Karpas-422 (cell line): ENCODE data around the gene ATP9B. TPM values are rescaled to one million over a fixed set of nuclear protein-coding genes. Genes with fewer than 3 reads are reported as not detected.

ENCODE experiments used
- DNase-seq: peaks from one replicate; pipeline ENCODE4 v3.0.0-alpha.2; 2015
- H2AFZ ChIP-seq: fragments of 200-600 bp; sonication (generic); 2 replicates; pipeline ENCODE4 v1.6.1; 2014; ENCODE audit warnings: antibody characterized with exemption, low read length, mixed read lengths
- H3K27ac ChIP-seq: fragments of 200-600 bp; sonication (generic); 2 replicates; pipeline ENCODE4 v1.5.1; 2014; ENCODE audit warnings: mild to moderate bottlenecking, low read length, moderate library complexity
- H3K27me3 ChIP-seq: fragments of 200-600 bp; sonication (generic); 2 replicates; pipeline ENCODE4 v1.6.1; 2014; ENCODE audit warnings: low read length, mixed read lengths
- H3K36me3 ChIP-seq: fragments of 200-600 bp; sonication (generic); 2 replicates; pipeline ENCODE4 v1.6.1; 2014; ENCODE audit warnings: low read length, mixed read lengths; ENCODE audit not compliant: insufficient read depth
- H3K4me1 ChIP-seq: fragments of 200-600 bp; sonication (generic); 2 replicates; pipeline ENCODE4 v1.6.1; 2014; ENCODE audit warnings: mild to moderate bottlenecking, low read length, mixed read lengths
- H3K4me2 ChIP-seq: fragments of 200-600 bp; sonication (generic); 2 replicates; pipeline ENCODE4 v1.6.1; 2014; ENCODE audit warnings: low read length, low read depth, mild to moderate bottlenecking; ENCODE audit not compliant: poor library complexity, severe bottlenecking
- H3K4me3 ChIP-seq: fragments of 200-600 bp; sonication (generic); 2 replicates; pipeline ENCODE4 v1.5.1; 2014; ENCODE audit warnings: mild to moderate bottlenecking, antibody characterized with exemption, low read length, mixed read lengths
- H3K79me2 ChIP-seq: fragments of 200-600 bp; sonication (generic); 2 replicates; pipeline ENCODE4 v1.6.1; 2014; ENCODE audit warnings: mild to moderate bottlenecking, low read length, mixed read lengths
- H3K9ac ChIP-seq: fragments of 200-600 bp; sonication (generic); 2 replicates; pipeline ENCODE4 v1.6.0; 2014; ENCODE audit warnings: low read length
- H3K9me2 ChIP-seq: fragments of 200-600 bp; sonication (generic), shearing (Covaris generic); replicated peaks from 2 replicates; pipeline ENCODE4 v1.6.0; 2014; ENCODE audit warnings: mild to moderate bottlenecking, low read length, moderate library complexity; ENCODE audit not compliant: insufficient read depth
- H3K9me3 ChIP-seq: fragments of 300-700, 200-600 bp; sonication (generic); 2 replicates; pipeline ENCODE4 v1.6.1; 2014; ENCODE audit warnings: low read length, mixed read lengths
- H4K20me1 ChIP-seq: fragments of 200-600 bp; sonication (generic); 2 replicates; pipeline ENCODE4 v1.6.1; 2014; ENCODE audit warnings: mild to moderate bottlenecking, antibody characterized with exemption, low read length, low read depth; ENCODE audit not compliant: insufficient read depth
- total RNA-seq: library from RNA; depleted of rRNA; stranded (reverse); fragments of >200 nt; shearing (Covaris generic); gene quantifications from 2 replicates; pipeline ENCODE4 v1.2.3, GENCODE V29; 2014; ENCODE audit warnings: low replicate concordance

Gene ATP9B
- total RNA-seq, 1 experiment from 2014 or later, result 65.1 TPM

GRCh38 chr18:79294235-79294634 lies 225.0 kb downstream of the ATP9B start:
- no peaks in the 10 kb centered on the region for H3K36me3 ChIP-seq

GRCh38 chr18:79299272-79299671 lies 230.1 kb downstream of the ATP9B start:
- H3K4me2 ChIP-seq, result no peak overlapping the region
- H3K27ac ChIP-seq, result peak overlapping the region; percentile 60; the same call in 1 of the 2 replicates
- no peaks in the 10 kb centered on the region for H3K9me3 ChIP-seq
- peaks cover 4% of the 10 kb centered on the region; the same call in 1 of the 2 replicates for H3K79me2 ChIP-seq
- no peaks in the 10 kb centered on the region for H4K20me1 ChIP-seq
- no peaks in the 10 kb centered on the region for H3K27me3 ChIP-seq
- H3K4me3 ChIP-seq, result no peak overlapping the region
- peaks cover 3% of the 10 kb centered on the region; the same call in 1 of the 2 replicates for H3K36me3 ChIP-seq
- peak overlapping the region; percentile 6; the same call in 1 of the 2 replicates for H3K9ac ChIP-seq
- H3K9me2 ChIP-seq, result no peaks in the 10 kb centered on the region
- peaks cover 49% of the 10 kb centered on the region for H3K4me1 ChIP-seq
- no peak overlapping the region for H2AFZ ChIP-seq
- DNase-seq, result no peak

More at GRCh38 chr18:79294235-79294634, 225.0 kb downstream of the ATP9B start:
- H4K20me1 ChIP-seq, result no peaks in the 10 kb centered on the region
- peaks cover 18% of the 10 kb centered on the region for H3K4me1 ChIP-seq
- H3K9me2 ChIP-seq, result no peaks in the 10 kb centered on the region
- H3K9ac ChIP-seq, result no peak overlapping the region
- DNase-seq, result no peak
- no peak overlapping the region for H3K27ac ChIP-seq
- no peaks in the 10 kb centered on the region for H3K9me3 ChIP-seq
- H2AFZ ChIP-seq, result no peak overlapping the region
- no peak overlapping the region for H3K4me3 ChIP-seq
- H3K79me2 ChIP-seq, result 0 out of 2 replicates have a peak, but pooled peaks cover 3% of the 10 kb centered on the region
- no peaks in the 10 kb centered on the region for H3K27me3 ChIP-seq
- no peak overlapping the region for H3K4me2 ChIP-seq

DNA sequence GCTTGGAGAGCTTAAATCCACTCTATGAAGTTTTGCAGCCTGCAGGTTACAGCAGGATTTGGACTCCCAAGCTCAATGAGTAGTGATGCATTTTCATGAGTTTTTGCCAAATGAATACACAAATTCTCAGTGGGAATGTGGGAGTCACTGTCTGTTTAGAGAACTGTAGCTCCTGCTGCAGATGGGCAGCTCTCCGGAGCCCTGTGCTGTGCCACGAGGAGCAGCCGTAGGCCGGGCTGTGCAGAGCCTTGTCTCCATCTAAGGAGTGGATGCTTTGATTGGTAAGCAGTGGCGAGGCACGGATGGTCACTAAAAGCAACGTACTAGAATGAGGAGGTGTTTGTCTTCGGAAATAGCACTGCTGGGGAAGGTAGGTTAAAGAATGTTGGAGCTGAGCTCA lies 230.5 kb downstream of the ATP9B start:
- no peak for DNase-seq
- no peak overlapping the region; the same call in 1 of the 2 replicates for H3K9ac ChIP-seq
- H3K79me2 ChIP-seq, result peaks cover 4% of the 10 kb centered on the region; the same call in 1 of the 2 replicates
- H2AFZ ChIP-seq, result no peak overlapping the region
- H3K4me3 ChIP-seq, result no peak overlapping the region
- H3K4me1 ChIP-seq, result peaks cover 49% of the 10 kb centered on the region
- H3K27me3 ChIP-seq, result no peaks in the 10 kb centered on the region
- H3K4me2 ChIP-seq, result peak overlapping the region; percentile 20
- H3K36me3 ChIP-seq, result peaks cover 6% of the 10 kb centered on the region; the same call in 1 of the 2 replicates
- H4K20me1 ChIP-seq, result no peaks in the 10 kb centered on the region
- H3K9me2 ChIP-seq, result no peaks in the 10 kb centered on the region
- no peaks in the 10 kb centered on the region for H3K9me3 ChIP-seq
- H3K27ac ChIP-seq, result peak overlapping the region; percentile 60

DNA sequence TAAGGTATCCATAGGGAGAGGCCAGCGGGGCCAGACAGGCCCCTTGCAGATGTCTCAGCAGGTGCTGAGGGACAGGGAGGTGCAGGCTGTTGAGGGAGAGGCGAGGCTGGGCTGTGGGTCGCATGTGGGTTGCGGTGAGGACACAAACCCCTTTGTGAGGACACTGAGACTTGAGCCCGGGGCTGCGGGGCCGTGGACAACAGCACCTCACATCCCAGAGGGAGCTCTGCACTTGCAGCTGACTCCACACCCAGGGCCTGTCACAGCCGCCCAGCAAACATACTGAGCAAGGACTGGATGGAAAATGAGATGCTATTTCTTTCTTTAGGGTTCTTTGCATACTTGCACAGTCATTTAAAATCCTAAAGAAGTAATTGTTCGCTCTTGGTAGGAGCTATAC lies 231.2 kb downstream of the ATP9B start:
- H3K4me2 ChIP-seq, result peak overlapping the region; percentile 20
- peak overlapping the region; percentile 60 for H3K27ac ChIP-seq
- DNase-seq, result no peak
- H3K79me2 ChIP-seq, result peaks cover 4% of the 10 kb centered on the region; the same call in 1 of the 2 replicates
- no peak overlapping the region; the same call in 1 of the 2 replicates for H3K9ac ChIP-seq
- no peaks in the 10 kb centered on the region for H3K9me2 ChIP-seq
- H3K36me3 ChIP-seq, result peaks cover 6% of the 10 kb centered on the region; the same call in 1 of the 2 replicates
- H2AFZ ChIP-seq, result no peak overlapping the region
- H3K4me1 ChIP-seq, result peaks cover 49% of the 10 kb centered on the region
- no peak overlapping the region for H3K4me3 ChIP-seq
- no peaks in the 10 kb centered on the region for H3K9me3 ChIP-seq
- no peaks in the 10 kb centered on the region for H3K27me3 ChIP-seq
- H4K20me1 ChIP-seq, result no peaks in the 10 kb centered on the region

DNA sequence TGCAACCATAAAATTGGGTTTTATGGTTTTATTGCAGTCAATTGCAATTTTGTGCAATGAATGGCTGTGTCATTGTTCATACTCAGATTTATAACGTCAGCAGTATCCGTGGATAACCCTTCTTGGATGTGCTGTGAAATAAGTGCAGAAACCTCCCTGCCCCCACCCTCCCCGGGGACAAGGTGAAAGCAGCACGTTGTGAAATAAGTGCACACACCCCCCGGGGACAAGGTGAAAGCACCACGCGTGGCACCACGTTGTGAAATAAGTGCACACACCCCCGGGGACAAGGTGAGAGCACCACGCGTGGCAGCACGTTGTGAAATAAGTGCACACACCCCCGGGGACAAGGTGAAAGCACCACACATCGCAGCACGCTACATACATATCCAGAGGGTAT lies 232.9 kb downstream of the ATP9B start:
- no peaks in the 10 kb centered on the region for H3K9me3 ChIP-seq
- no peak overlapping the region for H3K4me3 ChIP-seq
- peak overlapping the region; percentile 60; the same call in 1 of the 2 replicates for H3K27ac ChIP-seq
- H3K9me2 ChIP-seq, result no peaks in the 10 kb centered on the region
- H3K79me2 ChIP-seq, result peaks cover 4% of the 10 kb centered on the region; the same call in 1 of the 2 replicates
- DNase-seq, result no peak
- no peak overlapping the region for H3K4me2 ChIP-seq
- no peaks in the 10 kb centered on the region for H4K20me1 ChIP-seq
- H2AFZ ChIP-seq, result no peak overlapping the region
- no peak overlapping the region for H3K9ac ChIP-seq
- no peaks in the 10 kb centered on the region for H3K27me3 ChIP-seq
- peaks cover 10% of the 10 kb centered on the region; the same call in 1 of the 2 replicates for H3K36me3 ChIP-seq
- peaks cover 49% of the 10 kb centered on the region for H3K4me1 ChIP-seq

DNA sequence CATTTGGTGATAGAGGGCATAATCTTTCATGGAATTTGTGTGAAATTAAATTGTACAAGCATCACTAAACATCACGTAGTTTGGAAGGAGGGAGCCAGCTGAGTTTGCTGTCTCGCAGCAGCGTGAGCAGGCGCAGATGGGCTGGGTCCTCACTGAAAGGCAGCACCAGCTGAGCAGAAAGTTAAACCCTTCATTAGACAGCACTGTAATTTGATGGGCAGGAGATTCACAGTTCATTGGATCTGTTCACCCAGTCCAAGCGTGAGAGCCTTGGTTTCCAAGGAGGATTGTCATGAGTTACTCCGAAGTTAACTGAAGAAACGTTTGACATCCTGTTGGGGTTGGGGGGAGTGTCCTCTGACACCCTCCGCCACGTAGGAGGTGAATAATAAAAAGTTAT lies 236.7 kb downstream of the ATP9B start:
- Histone ChIP-seq H4K20me1 (no peaks in the 10 kb centered on the region), H3K4me1 (peaks cover 13% of the 10 kb centered on the region), H2AFZ (no peak overlapping the region), H3K9me3 (no peaks in the 10 kb centered on the region), H3K36me3 (peaks cover 13% of the 10 kb centered on the region; the same call in 1 of the 2 replicates), H3K27me3 (no peaks in the 10 kb centered on the region), H3K4me3 (no peak overlapping the region), H3K4me2 (no peak overlapping the region), H3K9ac (no peak overlapping the region), H3K27ac (no peak overlapping the region), H3K9me2 (no peaks in the 10 kb centered on the region), H3K79me2 (peaks cover 4% of the 10 kb centered on the region; the same call in 1 of the 2 replicates)
- no peak for DNase-seq

- H3K27ac ChIP-seq, result no peak overlapping the region
- no peak overlapping the region for H3K4me2 ChIP-seq
- no peaks in the 10 kb centered on the region for H4K20me1 ChIP-seq
- 0 out of 2 replicates have a peak, but pooled peaks cover 3% of the 10 kb centered on the region for H3K79me2 ChIP-seq
- H3K9me3 ChIP-seq, result no peaks in the 10 kb centered on the region
- peaks cover 9% of the 10 kb centered on the region for H3K4me1 ChIP-seq
- H3K4me3 ChIP-seq, result no peak overlapping the region
- H3K36me3 ChIP-seq, result peaks cover 7% of the 10 kb centered on the region; the same call in 1 of the 2 replicates
- H3K9ac ChIP-seq, result no peak overlapping the region
- no peaks in the 10 kb centered on the region for H3K9me2 ChIP-seq
- DNase-seq, result no peak
- H2AFZ ChIP-seq, result no peak overlapping the region
- H3K27me3 ChIP-seq, result no peaks in the 10 kb centered on the region
These were observed 240.6 kb downstream of the ATP9B start for GRCh38 chr18:79309614-79310358.

DNA sequence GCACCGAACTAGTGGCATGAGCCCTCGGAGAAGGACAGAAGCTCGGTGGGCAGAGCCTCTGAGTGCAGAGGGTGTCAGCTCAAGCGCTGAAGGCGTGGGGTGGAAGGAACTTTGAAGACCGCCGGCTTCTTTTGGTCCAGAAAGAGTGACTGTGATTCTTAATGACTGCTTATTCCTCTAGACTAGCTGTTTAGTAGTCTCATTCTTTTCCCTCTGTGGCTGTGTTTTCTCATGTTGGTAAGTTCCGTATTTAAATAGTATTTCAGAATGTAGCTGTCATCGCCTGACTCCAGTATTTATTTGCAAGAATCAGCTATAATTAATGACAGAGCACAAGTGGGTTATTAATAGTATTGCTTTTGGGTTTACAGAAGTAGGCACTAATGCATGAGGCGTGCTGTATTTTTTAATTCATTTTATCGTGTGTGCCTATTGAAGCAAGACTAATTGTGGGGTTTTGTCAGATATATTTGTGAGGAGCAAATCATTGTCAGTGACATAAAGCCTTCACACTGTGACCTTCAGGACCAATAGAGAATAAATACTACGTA lies 245.7 kb downstream of the ATP9B start:
- Histone ChIP-seq H3K27me3 (no peaks in the 10 kb centered on the region), H3K4me1 (peaks cover 17% of the 10 kb centered on the region), H4K20me1 (no peaks in the 10 kb centered on the region), H3K4me2 (no peak overlapping the region), H3K4me3 (no peak overlapping the region), H3K36me3 (no peaks in the 10 kb centered on the region), H3K27ac (no peak overlapping the region), H3K9ac (no peak overlapping the region), H2AFZ (no peak overlapping the region), H3K9me3 (no peaks in the 10 kb centered on the region), H3K9me2 (no peaks in the 10 kb centered on the region), H3K79me2 (0 out of 2 replicates have a peak, but pooled peaks cover 6% of the 10 kb centered on the region)
- no peak for DNase-seq
